Measurements from ENCODE around the gene SWT1. TPM values are rescaled to one million over a fixed set of nuclear protein-coding genes. Genes with fewer than 3 reads are reported as not detected.

The SWT1 gene
- total and polyA plus RNA-seq, 4 donors, result 1.1 to 19.4 (median 3.3) TPM

DNA sequence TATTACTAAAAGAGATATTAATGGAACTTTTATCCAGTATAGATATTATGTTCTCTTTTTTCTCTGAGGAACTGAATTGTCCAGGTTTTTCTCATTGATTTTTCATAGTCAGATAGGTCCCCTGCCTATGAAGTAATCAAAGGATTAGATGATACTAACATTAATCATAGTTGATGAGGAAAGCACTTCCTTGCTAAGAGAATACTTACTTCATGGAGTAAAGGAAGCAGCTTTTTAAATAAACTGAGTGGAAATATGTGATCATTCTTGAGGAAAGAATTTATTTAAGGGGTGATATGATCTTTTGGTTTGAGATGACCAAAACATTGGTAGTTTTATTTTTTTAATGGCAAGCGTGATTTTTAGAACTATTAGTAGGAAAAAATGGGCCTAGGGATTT is 58.9 kb downstream of the SWT1 start:
- Histone ChIP-seq H3K4me3 (no peak overlapping the region), H3K9me3 (ENCODE audit: control insufficient read depth in 4 of 4, insufficient read depth in 3 of 4, low read length in 3 of 4) (no peaks in the 10 kb centered on the region), H3K9ac (ENCODE audit: insufficient read depth in 1 of 2, low read length in 2 of 2) (no peak overlapping the region), H3K36me3 (ENCODE audit: control insufficient read depth in 4 of 4, insufficient read depth in 4 of 4, low read length in 4 of 4) (peaks cover 0 to 3% (median 1%) of the 10 kb centered on the region in 4 donors), H3K4me1 (ENCODE audit: control insufficient read depth in 5 of 5, insufficient read depth in 5 of 5, low read length in 5 of 5) (no peaks in the 10 kb centered on the region), H3K27me3 (ENCODE audit: control insufficient read depth in 3 of 3, insufficient read depth in 3 of 3, low read length in 2 of 3) (no peaks in the 10 kb centered on the region), H3K27ac (ENCODE audit: low read depth in 1 of 2, low read length in 1 of 2) (no peak overlapping the region)
- TF ChIP-seq, protein P1, sequence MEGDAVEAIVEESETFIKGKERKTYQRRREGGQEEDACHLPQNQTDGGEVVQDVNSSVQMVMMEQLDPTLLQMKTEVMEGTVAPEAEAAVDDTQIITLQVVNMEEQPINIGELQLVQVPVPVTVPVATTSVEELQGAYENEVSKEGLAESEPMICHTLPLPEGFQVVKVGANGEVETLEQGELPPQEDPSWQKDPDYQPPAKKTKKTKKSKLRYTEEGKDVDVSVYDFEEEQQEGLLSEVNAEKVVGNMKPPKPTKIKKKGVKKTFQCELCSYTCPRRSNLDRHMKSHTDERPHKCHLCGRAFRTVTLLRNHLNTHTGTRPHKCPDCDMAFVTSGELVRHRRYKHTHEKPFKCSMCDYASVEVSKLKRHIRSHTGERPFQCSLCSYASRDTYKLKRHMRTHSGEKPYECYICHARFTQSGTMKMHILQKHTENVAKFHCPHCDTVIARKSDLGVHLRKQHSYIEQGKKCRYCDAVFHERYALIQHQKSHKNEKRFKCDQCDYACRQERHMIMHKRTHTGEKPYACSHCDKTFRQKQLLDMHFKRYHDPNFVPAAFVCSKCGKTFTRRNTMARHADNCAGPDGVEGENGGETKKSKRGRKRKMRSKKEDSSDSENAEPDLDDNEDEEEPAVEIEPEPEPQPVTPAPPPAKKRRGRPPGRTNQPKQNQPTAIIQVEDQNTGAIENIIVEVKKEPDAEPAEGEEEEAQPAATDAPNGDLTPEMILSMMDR (IDR thresholded peaks at IDR 0.05; ENCODE audit: control extremely low read depth, extremely low read depth), result no peak
- DNase-seq (no peak), ATAC-seq (ENCODE audit: insufficient read depth, low FRiP score) (no peak)
- 59 to 92% methylated on average over 1 of the region's 1 CpG for WGBS, 2 donors

DNA sequence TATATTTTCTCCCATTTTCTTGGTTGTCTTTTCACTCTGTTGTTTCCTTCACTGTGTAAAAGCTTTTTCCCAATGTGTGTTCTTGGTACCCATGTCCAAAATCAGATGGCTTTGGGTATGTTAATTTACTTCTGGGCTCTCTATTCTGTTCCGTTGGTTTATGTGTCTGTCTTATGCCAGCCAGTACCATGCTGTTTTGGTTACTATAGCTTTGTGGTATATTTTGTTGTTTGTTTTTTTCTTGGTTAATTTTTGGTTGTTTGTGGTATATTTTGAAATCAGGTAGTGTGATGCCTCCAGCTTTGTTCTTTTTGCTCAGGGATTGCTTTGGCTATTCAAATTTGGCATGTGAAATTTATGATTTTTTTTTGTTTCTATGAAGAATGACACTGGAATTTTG is 67.2 kb downstream of the SWT1 start:
- no peaks in the 10 kb centered on the region for H3K27me3 ChIP-seq (ENCODE audit: control insufficient read depth in 3 of 3, insufficient read depth in 3 of 3, low read length in 2 of 3)
- H3K4me1 ChIP-seq (ENCODE audit: control insufficient read depth in 5 of 5, insufficient read depth in 5 of 5, low read length in 5 of 5), result no peaks in the 10 kb centered on the region
- H3K36me3 ChIP-seq (ENCODE audit: control insufficient read depth in 4 of 4, insufficient read depth in 4 of 4, low read length in 4 of 4), result peaks cover 5 to 14% (median 11%) of the 10 kb centered on the region in 4 donors
- WGBS, 2 donors, result 96 to 97% methylated on average over 1 of the region's 1 CpG
- DNase-seq (no peak), ATAC-seq (ENCODE audit: insufficient read depth, low FRiP score) (no peak)
- H3K4me3 ChIP-seq, result no peak overlapping the region
- no peak overlapping the region for H3K27ac ChIP-seq (ENCODE audit: low read depth in 1 of 2, low read length in 1 of 2)
- TF ChIP-seq, protein P1 (IDR thresholded peaks at IDR 0.05; ENCODE audit: control extremely low read depth, extremely low read depth), result no peak
- peaks cover 0 to 5% (median 1%) of the 10 kb centered on the region in 4 donors for H3K9me3 ChIP-seq (ENCODE audit: control insufficient read depth in 4 of 4, insufficient read depth in 3 of 4, low read length in 3 of 4)
- no peak overlapping the region for H3K9ac ChIP-seq (ENCODE audit: insufficient read depth in 1 of 2, low read length in 2 of 2)

DNA sequence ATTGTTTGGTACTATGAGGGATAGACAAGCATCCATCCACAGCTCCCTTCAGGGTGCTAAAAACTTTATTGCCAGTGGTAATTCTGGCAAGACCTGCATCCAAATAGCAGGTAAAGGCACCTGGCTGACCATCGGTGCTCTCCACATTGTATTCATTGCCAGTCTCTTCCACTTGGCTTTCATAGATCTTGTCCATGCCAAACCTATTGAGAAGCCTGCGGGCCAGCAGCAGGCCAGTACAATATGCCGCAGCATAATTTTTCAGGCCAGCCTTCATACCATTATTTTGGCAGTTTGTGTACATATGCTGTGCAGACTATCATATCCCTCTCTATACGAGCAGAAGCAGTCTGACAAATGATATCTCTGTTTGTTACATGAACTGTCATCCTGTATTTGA is 70.2 kb downstream of the SWT1 start:
- no peaks in the 10 kb centered on the region for H3K4me1 ChIP-seq (ENCODE audit: control insufficient read depth in 5 of 5, insufficient read depth in 5 of 5, low read length in 5 of 5)
- WGBS, 2 donors, result 95 to 96% methylated on average over 4 of the region's 4 CpGs
- no peak for DNase-seq
- H3K27ac ChIP-seq (ENCODE audit: low read depth in 1 of 2, low read length in 1 of 2), result no peak overlapping the region
- H3K36me3 ChIP-seq (ENCODE audit: control insufficient read depth in 4 of 4, insufficient read depth in 4 of 4, low read length in 4 of 4), result peaks cover 5 to 13% (median 11%) of the 10 kb centered on the region in 4 donors
- no peak for ATAC-seq (ENCODE audit: insufficient read depth, low FRiP score)
- TF ChIP-seq, protein P1 (IDR thresholded peaks at IDR 0.05; ENCODE audit: control extremely low read depth, extremely low read depth), result no peak
- H3K27me3 ChIP-seq (ENCODE audit: control insufficient read depth in 3 of 3, insufficient read depth in 3 of 3, low read length in 2 of 3), result no peaks in the 10 kb centered on the region
- no peak overlapping the region for H3K4me3 ChIP-seq
- no peak overlapping the region for H3K9ac ChIP-seq (ENCODE audit: insufficient read depth in 1 of 2, low read length in 2 of 2)
- H3K9me3 ChIP-seq (ENCODE audit: control insufficient read depth in 4 of 4, insufficient read depth in 3 of 4, low read length in 3 of 4), result peaks cover 0 to 5% (median 1%) of the 10 kb centered on the region in 4 donors

DNA sequence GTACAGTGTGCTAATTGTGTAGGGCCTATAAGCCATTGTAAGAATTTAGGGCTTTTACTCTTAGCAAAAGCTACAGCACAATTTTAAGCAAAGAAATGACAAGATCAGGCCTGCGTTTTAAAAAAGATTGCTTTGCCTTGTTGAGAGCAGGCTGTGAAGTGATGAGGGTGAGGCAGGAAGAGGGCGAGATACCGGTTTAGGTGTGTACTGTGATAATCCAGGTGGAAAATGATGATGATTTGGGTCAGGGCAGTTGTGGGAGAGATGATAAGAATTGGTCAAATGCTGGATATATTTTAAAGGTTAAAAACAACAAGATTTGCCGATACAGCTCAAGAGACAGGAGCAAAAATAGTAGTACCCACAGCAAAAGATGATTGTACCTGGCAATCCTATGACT is 72.0 kb downstream of the SWT1 start:
- no peaks in the 10 kb centered on the region for H3K27me3 ChIP-seq (ENCODE audit: control insufficient read depth in 3 of 3, insufficient read depth in 3 of 3, low read length in 2 of 3)
- no peak overlapping the region for H3K4me3 ChIP-seq
- H3K9ac ChIP-seq (ENCODE audit: insufficient read depth in 1 of 2, low read length in 2 of 2), result no peak overlapping the region
- H3K27ac ChIP-seq (ENCODE audit: low read depth in 1 of 2, low read length in 1 of 2), result no peak overlapping the region
- ATAC-seq (ENCODE audit: insufficient read depth, low FRiP score) (no peak), DNase-seq (no peak)
- peaks cover 0 to 2% (median 0%) of the 10 kb centered on the region in 4 donors for H3K9me3 ChIP-seq (ENCODE audit: control insufficient read depth in 4 of 4, insufficient read depth in 3 of 4, low read length in 3 of 4)
- TF ChIP-seq, protein P1 (IDR thresholded peaks at IDR 0.05; ENCODE audit: control extremely low read depth, extremely low read depth), result no peak
- H3K36me3 ChIP-seq (ENCODE audit: control insufficient read depth in 4 of 4, insufficient read depth in 4 of 4, low read length in 4 of 4), result peaks cover 1 to 8% (median 3%) of the 10 kb centered on the region in 4 donors
- WGBS, 2 donors, result 95 to 98% methylated on average over 4 of the region's 4 CpGs
- H3K4me1 ChIP-seq (ENCODE audit: control insufficient read depth in 5 of 5, insufficient read depth in 5 of 5, low read length in 5 of 5), result no peaks in the 10 kb centered on the region
